OCI-LY3 (cell line): ENCODE data around the gene PIP5K1C.

ENCODE experiments used
- CTCF ChIP-seq: fragments of 200-600, 300-600 bp; sonication (generic); IDR thresholded peaks from 2 replicates; pipeline ENCODE4 v1.5.1; 2014; ENCODE audit warnings: antibody characterized with exemption, low read length, low read depth
- EZH2phosphoT487 ChIP-seq: fragments of 200-600 bp; shearing (Covaris generic); IDR thresholded peaks from 2 replicates; pipeline ENCODE4 v1.6.1; 2018; ENCODE audit warnings: antibody characterized with exemption, mixed run types, low read depth

GRCh38 chr19:3674784-3675543 is 25.3 kb downstream of the PIP5K1C start:
- TF ChIP-seq CTCF (no peak), EZH2phosphoT487 (no peak)
